Uterus (tissue), 2 donors: ENCODE results near the gene EID3.

Experiments
- POLR2A ChIP-seq, 2 donors: fragments of 450-650 bp; IDR thresholded peaks; one replicate each; pipeline ENCODE4 v1.6.1; 2016; ENCODE audit warnings: antibody characterized with exemption in 2 of 2, mild to moderate bottlenecking in 1 of 2, moderate library complexity in 1 of 2
- TF ChIP-seq, protein P1 (sequence below), 4 experiments: fragments of 200-600 bp in 2 of 4; fragments of 450-650 bp in 2 of 4; sonication (generic) in 2 of 4; IDR thresholded peaks; one replicate each; pipeline ENCODE4 v1.5.1; 2016 to 2019; ENCODE audit warnings: antibody characterized with exemption in 4 of 4, mild to moderate bottlenecking in 2 of 4, moderate library complexity in 1 of 4

DNA sequence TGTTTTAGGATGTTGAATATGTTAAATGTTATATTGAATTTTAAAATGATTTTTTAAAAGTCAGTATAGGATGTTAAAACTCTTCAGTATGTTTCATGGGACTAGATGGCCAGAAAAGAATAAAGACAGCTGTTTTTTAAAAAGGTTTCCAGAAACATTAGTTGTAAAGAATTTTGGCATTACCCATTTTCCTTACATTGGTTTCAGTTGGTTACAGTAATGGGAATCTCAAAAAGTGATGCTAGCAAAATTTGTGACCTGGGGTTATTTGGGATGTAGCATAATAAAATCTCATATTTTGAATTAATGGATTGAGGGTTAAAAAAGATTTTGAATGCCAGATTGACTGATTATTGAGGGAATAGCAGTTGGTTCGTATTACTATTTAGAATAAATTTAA is 25.3 kb downstream of the EID3 start:
- TF ChIP-seq POLR2A (IDR thresholded peaks at IDR 0.05) = no peak
- TF ChIP-seq, protein P1, sequence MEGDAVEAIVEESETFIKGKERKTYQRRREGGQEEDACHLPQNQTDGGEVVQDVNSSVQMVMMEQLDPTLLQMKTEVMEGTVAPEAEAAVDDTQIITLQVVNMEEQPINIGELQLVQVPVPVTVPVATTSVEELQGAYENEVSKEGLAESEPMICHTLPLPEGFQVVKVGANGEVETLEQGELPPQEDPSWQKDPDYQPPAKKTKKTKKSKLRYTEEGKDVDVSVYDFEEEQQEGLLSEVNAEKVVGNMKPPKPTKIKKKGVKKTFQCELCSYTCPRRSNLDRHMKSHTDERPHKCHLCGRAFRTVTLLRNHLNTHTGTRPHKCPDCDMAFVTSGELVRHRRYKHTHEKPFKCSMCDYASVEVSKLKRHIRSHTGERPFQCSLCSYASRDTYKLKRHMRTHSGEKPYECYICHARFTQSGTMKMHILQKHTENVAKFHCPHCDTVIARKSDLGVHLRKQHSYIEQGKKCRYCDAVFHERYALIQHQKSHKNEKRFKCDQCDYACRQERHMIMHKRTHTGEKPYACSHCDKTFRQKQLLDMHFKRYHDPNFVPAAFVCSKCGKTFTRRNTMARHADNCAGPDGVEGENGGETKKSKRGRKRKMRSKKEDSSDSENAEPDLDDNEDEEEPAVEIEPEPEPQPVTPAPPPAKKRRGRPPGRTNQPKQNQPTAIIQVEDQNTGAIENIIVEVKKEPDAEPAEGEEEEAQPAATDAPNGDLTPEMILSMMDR (IDR thresholded peaks at IDR 0.05) = no peak
